GM12891 (cell line): ENCODE results near the gene UFSP2.

Experiments
- POLR2A ChIP-seq: IDR thresholded peaks from 2 replicates; pipeline ENCODE4 v1.6.1; 2011; ENCODE audit warnings: low read depth, low read length, control low read depth
- POLR2AphosphoS5 ChIP-seq: IDR thresholded peaks from 2 replicates; pipeline ENCODE4 v1.6.1; 2011; ENCODE audit warnings: low read depth, low read length, control low read depth
- POU2F2 ChIP-seq: IDR thresholded peaks from 2 replicates; pipeline ENCODE4 v1.6.1; 2011; ENCODE audit warnings: low read depth, mild to moderate bottlenecking, control low read depth, low read length, moderate library complexity
- TAF1 ChIP-seq: IDR thresholded peaks from 2 replicates; pipeline ENCODE4 v1.6.1; 2011; ENCODE audit warnings: low read depth, low read length, control low read depth

GRCh38 chr4:185374027-185374426 is 51.7 kb downstream of the UFSP2 start:
- TF ChIP-seq POLR2A (peak; percentile 28; the same call in 1 of the 2 replicates), TAF1 (no peak), POLR2AphosphoS5 (no peak), POU2F2 (no peak)
